Rectal smooth muscle tissue (tissue), 1 donor: Measurements from ENCODE around the gene ICOSLG.
"Not testable (repeated sequence)": the region's sequence is repeated elsewhere in the genome, so short reads cannot be mapped to it uniquely, and the experiment has no call there.

Experiments
- H3K27ac ChIP-seq: one replicate; pipeline ENCODE4 v1.7.0; 2013; ENCODE audit warnings: low read depth, low read length, inconsistent platforms
- H3K27me3 ChIP-seq: one replicate; pipeline ENCODE4 v1.7.0; 2013; ENCODE audit warnings: low read length; ENCODE audit not compliant: control insufficient read depth, insufficient read depth
- H3K36me3 ChIP-seq: one replicate; pipeline ENCODE4 v1.7.0; 2013; ENCODE audit warnings: low read length; ENCODE audit not compliant: control insufficient read depth, insufficient read depth
- H3K4me1 ChIP-seq: one replicate; pipeline ENCODE4 v1.7.0; 2013; ENCODE audit warnings: low read length; ENCODE audit not compliant: control insufficient read depth, insufficient read depth
- H3K4me3 ChIP-seq: one replicate; pipeline ENCODE4 v1.7.0; 2013; ENCODE audit warnings: low read length
- H3K9ac ChIP-seq: one replicate; pipeline ENCODE4 v1.7.0; 2013; ENCODE audit warnings: low read length

The ICOSLG gene

DNA sequence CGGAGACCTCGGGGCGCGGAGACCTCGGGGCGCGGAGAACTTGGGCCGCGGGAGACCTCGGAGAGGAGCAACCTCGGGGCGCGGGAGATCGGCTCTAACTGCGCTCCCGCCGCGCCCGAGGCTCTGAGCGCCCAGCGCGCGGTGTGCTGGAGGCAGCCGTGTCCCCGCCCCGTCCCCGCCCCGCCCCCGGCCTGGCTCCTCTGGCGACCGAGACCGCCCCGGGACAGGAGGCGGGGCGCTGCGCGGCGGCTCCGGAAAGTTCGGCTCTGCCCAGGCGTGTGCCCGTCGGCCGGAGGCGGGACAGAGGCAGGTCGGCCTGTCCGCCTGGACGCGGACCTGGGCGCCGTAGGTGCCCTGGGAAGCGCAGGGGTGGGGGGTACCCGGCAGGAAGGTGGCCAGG, at the start of gene ICOSLG:
Gene ICOSLG (minus strand): TSS at position 102 of the 400 bp plus-strand sequence. CDS start 126 bp downstream, outside the sequence.
- not testable (repeated sequence) for H3K4me3 ChIP-seq, H3K4me1 ChIP-seq, H3K36me3 ChIP-seq, H3K27ac ChIP-seq, H3K9ac ChIP-seq, H3K27me3 ChIP-seq

DNA sequence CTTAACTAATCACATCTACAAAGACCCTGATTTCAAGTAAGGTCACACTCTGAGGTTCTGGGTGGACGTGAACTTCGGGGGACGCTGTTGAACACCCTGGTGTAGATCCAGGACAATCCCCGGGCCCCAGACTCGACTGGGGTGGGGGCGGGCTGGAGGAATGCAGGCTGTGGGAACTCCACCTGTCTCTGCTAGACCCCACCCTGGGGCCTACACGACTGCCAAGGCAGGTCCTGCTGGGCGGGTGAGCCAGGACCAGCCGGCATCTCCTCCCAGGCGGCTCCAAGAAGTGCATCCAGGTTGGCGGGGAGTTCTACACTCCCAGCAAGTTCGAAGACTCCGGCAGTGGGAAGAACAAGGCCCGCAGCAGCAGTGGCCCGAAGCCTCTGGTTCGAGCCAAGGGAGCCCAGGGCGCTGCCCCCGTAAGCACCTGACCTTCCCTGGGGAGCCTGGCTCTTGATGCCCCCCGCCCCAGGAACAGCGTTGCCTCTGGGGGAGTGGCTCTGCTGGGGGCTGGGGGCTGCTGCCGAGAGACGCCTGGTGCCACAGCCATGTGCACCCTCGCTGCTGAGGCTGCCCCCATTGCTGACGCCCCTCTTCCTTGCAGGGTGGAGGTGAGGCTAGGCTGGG, 48.8 kb upstream of the ICOSLG start:
- Histone ChIP-seq H3K36me3 (no peaks in the 10 kb centered on the region), H3K4me3 (no peak overlapping the region), H3K27ac (no peak overlapping the region), H3K27me3 (no peaks in the 10 kb centered on the region), H3K9ac (no peak overlapping the region), H3K4me1 (no peaks in the 10 kb centered on the region)

DNA sequence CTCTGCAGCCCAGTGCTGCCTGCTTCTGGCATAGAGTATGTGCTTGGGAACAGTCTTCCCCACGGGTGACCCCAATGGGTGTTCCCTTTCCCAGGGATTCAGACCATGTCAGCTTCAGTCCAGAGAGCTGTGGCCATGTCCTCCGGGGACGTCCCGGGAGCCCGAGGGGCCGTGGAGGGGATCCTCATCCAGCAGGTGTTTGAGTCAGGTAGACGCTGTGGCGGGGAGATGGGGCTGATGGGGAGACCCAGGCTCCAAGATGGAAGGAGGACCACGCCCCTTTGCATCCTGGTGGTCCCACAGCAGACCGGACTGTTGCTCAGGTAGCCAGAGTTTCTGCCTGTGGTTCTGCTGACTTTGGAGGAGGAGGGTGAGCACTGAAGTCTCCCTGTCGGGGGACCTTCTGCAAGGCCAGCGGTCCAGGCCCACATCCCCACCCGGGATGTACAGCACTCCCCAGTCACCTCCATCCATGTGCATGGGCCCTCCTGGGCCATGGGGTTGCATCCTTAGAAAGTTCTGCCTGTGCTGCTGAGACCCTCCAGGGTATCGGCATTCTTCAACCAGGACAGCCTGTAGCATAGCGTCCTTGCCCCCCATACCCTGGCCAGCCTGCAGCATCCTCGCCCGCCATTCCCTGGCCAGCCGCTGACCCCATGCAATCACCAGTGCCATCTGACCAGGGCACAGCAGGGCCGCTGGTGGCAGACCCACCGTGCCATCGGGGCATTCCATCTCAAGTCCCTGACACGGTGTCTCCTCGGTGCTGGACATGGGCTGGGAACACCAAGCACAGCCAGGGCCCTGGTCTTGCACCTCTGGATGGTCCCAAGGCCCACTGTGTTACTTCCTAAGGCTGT, 47.7 kb upstream of the ICOSLG start:
- Histone ChIP-seq H3K36me3 (no peaks in the 10 kb centered on the region), H3K9ac (no peak overlapping the region), H3K27me3 (no peaks in the 10 kb centered on the region), H3K4me3 (no peak overlapping the region), H3K4me1 (no peaks in the 10 kb centered on the region), H3K27ac (no peak overlapping the region)

GRCh38 chr21:44286716-44287632, 46.2 kb upstream of the ICOSLG start:
- H3K27ac ChIP-seq = no peak overlapping the region
- no peak overlapping the region for H3K4me3 ChIP-seq
- no peaks in the 10 kb centered on the region for H3K4me1 ChIP-seq
- no peak overlapping the region for H3K9ac ChIP-seq
- no peaks in the 10 kb centered on the region for H3K27me3 ChIP-seq
- H3K36me3 ChIP-seq = no peaks in the 10 kb centered on the region

DNA sequence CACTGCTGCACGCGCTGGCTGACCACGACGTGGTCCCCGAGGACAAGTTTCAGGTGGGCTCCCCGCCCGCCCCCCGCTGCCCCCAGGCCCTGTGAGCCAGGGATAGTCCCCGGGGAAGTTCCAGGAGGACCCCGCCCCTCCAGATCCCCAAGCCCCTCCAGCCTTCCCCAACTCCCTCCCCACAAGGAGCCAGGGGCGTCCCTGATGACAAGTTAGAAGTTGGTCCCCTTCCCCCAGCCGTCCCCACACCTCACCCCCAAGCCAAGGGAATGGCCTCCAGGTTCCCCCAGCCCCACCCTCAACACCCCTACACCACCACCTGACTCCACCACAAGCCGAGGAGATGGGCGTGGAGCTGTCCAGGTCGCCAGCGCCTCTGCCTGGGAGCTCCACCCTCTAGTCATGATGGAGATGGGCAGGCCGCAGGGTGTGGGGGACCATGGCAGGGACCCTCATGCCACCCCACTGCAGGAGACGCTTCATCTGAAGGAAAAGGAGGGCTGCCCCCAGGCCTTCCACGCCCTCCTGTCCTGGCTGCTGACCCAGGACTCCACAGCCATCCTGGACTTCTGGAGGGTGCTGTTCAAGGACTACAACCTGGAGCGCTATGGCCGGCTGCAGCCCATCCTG, 45.5 kb upstream of the ICOSLG start:
- Histone ChIP-seq H3K9ac (no peak overlapping the region), H3K4me3 (no peak overlapping the region), H3K36me3 (no peaks in the 10 kb centered on the region), H3K4me1 (no peaks in the 10 kb centered on the region), H3K27me3 (no peaks in the 10 kb centered on the region), H3K27ac (no peak overlapping the region)

GRCh38 chr21:44285138-44285992, 44.6 kb upstream of the ICOSLG start, which contains the start of gene AIRE:
AIRE (plus strand) TSS chr21:44285876; CDS start chr21:44286007, 131 bp downstream.
- H3K4me3 ChIP-seq = no peak within 1 kb of the TSS
- no peak within 1 kb of the TSS for H3K9ac ChIP-seq
- H3K27me3 ChIP-seq = no peaks in the 10 kb centered on the region
- no peaks in the 10 kb centered on the region for H3K36me3 ChIP-seq
- H3K4me1 ChIP-seq = no peaks in the 10 kb centered on the region
- no peak within 1 kb of the TSS for H3K27ac ChIP-seq

GRCh38 chr21:44283948-44284347, 43.2 kb upstream of the ICOSLG start:
- Histone ChIP-seq H3K27me3 (no peaks in the 10 kb centered on the region), H3K36me3 (no peaks in the 10 kb centered on the region), H3K4me1 (no peaks in the 10 kb centered on the region), H3K9ac (no peak overlapping the region), H3K4me3 (no peak overlapping the region), H3K27ac (no peak overlapping the region)

DNA sequence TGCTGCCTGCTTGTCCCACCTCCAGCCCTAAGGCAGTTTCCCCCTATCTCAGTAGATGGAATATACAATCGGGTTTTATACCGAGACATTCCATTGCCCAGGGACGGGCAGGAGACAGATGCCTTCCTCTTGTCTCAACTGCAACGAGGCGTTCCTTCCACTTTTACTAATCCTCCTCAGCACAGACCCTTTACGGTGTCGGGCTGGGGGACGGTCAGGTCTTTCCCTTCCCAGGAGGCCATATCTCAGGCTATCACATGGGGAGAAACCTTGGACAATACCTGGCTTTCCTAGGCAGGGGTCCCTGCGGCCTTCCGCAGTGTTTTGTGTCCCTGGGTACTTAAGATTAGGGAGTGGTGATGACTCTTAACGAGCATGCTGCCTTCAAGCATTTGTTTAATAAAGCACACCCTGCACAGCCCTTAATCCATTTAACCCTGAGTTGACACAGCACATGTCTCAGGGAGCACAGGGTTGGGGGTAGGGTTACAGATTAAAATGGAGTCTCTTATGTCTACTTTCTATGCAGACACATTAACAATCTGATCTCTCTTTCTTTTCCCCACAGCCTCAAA, 42.6 kb upstream of the ICOSLG start:
- H3K27ac ChIP-seq, H3K4me1 ChIP-seq, H3K36me3 ChIP-seq, H3K4me3 ChIP-seq, H3K27me3 ChIP-seq, H3K9ac ChIP-seq: not testable (repeated sequence)

DNA sequence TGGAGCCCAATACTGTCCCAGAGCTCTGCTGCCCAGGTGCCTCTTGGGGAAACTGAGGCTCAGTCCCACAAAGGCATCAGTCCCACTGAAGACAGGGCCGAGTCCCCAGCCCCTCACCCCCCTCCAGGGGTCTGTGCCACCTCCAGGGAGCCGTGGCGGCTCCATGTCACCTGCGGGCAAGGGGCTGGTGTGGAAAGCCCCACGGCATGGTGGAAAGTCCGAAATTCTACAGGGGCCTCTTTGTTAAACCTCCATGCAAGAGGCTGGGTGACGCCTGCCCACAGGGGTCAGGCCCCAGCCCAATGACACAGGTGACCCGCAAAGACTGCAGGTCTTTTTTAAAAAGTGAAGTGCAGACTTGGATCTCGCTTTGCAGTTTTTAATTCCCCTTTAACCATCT, 41.6 kb upstream of the ICOSLG start:
- H3K27me3 ChIP-seq = no peaks in the 10 kb centered on the region
- no peak overlapping the region for H3K27ac ChIP-seq
- H3K9ac ChIP-seq = no peak overlapping the region
- no peaks in the 10 kb centered on the region for H3K4me1 ChIP-seq
- H3K36me3 ChIP-seq = no peaks in the 10 kb centered on the region
- no peak overlapping the region for H3K4me3 ChIP-seq

DNA sequence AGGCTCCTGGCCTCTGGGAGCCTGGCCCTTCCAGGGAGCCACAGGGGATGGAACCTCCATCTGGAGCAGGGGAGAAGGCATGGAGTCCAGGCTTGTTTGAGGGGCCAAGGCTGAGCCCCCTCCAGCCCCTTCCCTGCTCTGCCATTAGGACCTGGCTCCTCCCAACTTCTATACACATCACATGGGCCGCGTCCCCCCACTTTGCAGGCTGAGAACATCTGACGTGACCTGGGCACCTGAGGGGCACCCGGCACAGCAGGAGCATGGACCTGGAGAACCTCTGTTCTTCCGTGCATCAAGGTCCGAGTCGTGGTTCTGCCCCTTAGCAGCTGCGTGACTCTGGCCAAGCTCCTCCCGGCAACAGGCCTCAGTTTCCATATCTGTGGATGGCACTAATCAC, 41.1 kb upstream of the ICOSLG start:
- Histone ChIP-seq H3K4me3 (no peak overlapping the region), H3K27me3 (no peaks in the 10 kb centered on the region), H3K4me1 (no peaks in the 10 kb centered on the region), H3K36me3 (no peaks in the 10 kb centered on the region), H3K27ac (no peak overlapping the region), H3K9ac (no peak overlapping the region)
